Medulla oblongata (tissue), 1 donor: Measurements from ENCODE around the gene SMCO4.

ENCODE experiments used
- DNase-seq: peaks from one replicate; pipeline ENCODE4 v3.0.0-alpha.2; 2015; ENCODE audit errors: extremely low spot score

The SMCO4 gene

DNA sequence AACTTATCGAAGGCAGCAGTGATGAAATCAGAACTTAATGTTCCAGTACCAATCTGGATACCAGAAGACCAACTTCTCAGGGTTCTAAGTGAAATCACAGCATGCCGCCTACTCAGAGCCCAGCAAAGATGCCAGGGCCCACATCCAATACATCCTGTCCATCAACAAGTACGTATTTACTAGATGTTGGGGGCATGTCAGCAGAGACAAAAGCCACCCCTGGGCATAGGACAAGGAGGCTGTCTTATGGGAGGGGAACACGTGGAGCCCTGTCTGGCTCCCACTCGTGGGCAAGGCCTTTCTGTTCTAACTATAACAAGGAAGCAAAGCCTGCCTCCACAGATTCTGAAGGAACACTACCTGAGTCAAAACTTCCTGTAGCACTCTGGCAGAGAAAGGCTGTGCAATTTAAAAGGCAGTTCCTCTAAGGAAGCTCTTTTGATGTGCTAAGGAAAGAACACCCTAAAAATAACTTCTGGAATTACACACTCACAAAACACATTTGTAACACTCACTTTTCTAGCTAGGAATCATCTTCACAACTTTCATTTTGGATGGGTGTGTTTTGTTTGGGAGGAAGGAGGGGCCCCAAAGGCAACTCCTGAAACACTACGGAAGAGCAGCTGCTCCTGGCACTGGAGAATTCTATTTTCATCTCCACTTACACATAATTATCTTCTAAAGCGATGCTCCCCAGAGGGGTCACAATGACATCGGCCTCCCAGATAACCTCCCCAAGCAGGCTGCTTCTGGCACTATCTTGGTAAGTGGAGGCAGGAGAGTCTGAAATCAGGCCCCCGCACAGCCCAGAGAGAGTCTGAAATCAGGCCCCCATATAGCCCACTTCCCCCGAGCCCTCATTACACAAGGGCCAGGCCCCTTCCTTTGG, 14.2 kb downstream of the SMCO4 start:
- no peak for DNase-seq

DNA sequence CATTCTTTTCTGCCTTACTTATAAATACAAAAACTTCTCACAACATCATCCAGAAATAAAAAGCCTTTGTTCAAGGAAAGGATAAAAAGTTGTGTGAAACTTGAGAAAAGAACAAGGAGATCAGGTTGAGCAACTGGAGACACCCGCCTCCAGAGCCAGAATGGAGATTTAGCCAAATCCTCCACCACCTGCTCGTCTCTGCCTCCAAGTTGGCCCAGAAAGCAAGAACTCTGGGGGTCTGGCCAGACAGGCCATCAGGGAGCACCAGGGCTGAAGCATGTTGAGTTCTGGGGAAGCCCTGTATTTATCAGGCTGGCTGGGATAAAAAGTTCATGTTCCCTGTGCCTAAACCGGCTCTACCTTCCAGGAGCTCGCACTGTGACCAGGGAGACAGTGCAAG, 14.9 kb downstream of the SMCO4 start:
- no peak for DNase-seq

DNA sequence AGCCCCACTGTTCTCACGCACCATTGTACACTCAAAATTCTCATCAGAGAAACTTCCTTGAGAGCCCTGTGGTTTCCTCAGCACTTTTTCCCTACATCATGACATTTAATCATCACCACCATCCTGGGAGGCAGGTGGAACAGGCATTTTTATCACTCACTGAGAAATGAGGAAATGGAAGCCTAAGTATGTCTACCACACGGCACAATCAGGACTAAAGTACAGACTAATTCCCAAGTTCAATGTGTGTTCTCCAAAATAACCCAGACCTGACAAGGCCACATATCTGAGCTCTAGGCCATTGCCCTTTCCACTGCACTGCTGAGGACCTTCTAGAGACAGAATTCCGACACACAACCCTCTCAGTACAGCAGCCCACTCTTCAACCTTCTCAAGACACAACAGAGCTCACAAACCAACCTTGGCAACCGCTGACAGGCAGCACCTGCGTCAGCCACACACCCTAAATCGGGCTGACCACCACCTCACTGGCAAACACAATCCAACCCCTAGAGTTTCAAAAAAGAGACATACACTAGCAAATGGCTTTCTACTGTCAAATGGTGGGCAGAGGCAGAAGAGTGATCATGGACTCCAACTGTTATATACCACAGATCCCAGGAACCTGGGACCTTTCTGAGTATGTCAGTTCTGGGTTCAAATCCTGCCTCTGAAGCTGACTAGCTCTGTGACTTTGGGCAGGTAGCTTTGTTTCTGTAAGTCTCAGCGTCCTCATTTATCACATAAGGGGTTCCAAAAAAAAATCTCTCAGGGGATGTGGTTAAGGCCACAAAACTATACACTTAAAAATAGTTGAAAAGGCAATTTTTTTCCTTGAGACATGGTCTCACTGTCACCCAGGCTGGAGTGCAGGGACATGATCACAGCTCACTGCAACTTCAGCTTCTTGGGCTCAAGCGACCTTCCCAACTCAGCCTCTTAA, 16.3 kb downstream of the SMCO4 start:
- DNase-seq = no peak

DNA sequence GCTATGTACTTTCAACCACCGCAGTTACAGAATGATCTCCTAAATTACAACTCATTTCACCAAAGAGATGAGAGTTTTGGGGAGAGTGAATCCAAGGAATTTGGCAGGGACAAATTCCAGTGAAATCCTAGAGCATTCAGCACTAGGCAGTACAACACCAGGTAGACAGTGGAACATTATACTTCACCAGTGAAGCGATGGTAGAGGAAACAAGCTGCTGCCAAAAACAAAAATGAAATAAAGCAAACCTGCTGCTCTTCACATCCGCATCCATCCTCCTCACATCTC, 16.9 kb downstream of the SMCO4 start:
- no peak for DNase-seq

DNA sequence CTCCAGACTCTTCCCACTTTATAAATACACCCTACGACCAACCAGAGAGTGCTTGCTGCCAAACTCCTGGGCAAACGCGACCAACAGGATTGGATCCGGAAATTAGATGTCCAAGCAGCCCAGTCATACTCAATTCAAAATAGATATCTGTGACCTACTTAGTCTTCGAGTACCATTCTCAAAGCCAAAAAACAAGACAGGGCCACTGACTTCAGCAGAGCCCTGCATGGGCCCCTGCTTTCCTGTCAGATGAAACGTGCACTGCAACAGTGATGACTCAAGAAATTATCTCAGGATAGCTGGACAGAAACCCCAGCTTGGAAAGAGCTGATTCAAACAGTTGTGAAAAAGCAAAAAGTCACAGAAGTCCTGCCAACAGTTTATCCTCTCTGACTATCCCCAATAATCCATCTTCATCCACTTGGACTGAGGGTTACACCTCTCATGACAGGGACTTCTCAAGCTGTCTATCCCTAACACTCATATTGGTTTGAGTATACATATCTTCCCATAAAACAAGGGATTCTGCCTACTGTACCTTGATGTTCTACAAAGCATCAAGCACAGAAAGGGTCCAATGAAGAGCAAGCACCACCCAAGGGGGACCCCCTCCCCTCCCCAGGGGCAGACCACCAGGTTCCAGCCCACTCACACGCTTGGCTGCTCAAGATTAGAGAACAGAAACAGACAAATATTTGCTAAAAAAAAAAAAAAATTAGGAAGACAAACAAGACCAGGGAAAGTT, 17.4 kb downstream of the SMCO4 start:
- no peak for DNase-seq

DNA sequence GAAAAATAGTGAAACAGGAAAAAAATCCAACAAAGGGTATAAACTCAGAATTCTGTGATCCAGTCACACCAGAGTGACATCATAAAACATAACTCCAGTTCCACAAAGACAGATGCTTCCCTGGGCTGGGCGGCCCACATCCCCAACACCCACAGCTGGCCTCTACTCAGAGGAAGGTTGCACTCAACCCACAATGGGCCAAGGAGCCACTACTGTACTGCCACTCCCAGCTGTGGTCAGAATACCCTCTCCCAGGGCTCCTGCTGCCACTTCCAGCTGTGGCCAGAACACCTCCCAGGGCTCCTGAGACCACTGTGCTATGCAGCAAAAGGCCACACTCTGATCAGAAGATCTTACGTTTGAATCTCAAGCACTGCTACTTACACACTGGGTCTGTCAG, 18.3 kb downstream of the SMCO4 start:
- DNase-seq = no peak

DNA sequence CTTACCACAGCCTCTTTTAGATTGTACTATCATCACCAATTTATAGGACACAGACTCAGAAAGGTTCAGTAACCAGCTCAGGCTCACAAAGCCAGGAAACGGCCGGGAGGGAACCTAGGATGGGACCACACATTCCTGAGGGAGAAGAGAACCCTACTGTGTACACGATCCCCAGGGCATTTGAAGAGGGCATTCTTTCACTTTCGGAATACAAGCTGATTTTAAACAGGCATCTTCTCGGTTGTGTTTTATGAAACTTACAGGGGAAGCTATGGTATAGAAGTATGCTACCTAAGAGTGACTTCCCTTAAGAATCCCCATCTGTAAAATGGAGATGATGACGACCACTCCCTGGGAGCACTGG, 19.0 kb downstream of the SMCO4 start:
- no peak for DNase-seq

DNA sequence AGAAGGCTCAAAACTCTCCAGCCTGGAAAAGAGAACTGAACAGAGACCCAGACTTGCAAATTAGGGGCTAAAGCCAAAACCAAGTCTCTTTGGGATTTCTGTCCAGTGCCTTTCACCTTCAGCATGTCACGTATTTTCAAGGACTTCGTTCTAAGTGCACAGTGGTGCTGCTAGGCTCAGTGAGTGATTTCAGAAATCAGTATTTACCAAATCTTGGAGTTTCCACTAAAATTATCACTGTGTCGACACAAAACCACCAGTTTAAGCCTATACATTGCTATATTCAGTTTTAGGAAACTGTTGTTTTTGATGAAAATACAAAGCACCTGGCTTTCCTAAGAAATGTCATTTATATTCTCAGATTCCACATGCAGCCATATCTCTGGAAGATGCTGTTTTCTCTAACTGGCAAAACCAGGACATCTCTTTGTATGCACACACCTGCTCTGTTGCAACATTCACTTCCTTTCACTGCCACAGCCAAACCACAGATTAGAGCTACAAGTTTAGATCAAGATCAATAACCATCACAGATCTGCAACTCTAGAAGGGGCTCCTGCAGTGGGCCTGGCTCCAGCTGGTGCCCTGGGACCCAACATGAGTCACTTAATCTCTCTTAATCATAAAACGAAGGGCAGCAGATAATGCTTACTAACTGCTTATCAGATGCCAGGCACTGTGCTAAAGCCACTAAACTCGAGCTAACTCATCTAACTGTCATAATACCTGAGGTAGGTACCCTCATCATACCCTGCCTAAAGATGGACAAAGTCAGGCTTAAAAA, 22.3 kb downstream of the SMCO4 start:
- DNase-seq = no peak

DNA sequence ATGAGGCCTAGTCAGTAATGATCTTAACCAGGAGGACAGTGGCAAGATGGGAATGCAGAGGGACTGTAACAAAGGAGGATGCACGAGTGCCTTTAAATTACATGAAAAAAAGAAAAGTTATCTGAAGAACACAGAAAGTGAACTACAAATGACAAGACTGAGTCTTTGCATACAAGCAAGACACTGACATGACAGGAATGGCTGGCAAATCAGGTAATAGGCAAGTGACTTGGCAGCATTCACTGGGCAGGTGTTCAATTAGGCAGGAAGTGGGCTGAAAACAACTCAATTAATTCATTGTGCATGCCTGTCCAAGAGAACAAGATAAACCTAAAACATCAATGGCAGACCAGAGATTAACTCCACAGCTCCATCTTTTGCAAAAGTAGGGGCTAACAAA, 24.0 kb downstream of the SMCO4 start:
- no peak for DNase-seq

DNA sequence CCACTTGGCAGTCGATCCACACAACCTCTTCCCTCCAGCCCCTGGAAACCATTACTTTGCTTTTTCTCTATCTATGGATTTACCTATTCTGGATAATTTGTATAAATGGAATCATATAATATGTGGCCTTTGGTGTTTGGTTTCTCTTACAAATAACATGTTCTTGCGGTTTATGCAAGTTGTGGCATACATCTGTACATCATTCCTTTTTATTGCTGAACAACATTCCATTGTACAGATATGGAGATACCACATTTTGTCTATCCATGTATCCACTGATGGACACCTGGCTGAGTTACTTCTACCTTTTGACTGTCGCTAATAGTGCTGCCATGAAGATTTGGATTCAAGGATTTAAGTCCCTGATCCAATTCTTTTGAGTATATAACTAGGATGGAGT, 25.1 kb downstream of the SMCO4 start:
- DNase-seq = no peak

DNA sequence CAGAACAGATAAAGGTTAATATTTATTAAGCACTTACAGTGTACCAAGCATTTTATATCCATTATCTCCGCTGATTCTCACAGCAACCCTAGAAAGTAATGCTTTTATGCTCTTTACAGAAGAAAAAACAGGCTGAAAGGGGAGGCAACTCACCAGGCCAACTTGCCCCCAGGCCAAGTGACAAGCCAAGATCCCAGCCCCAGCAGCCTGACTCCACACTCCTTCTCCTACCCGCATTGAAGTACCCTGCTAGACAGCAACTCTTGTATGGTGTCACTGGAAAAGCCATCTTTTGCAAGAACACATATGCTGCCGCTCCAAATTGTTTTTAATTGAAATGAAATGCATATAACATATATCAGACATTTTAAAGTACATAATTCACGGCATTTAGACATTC, 25.6 kb downstream of the SMCO4 start:
- no peak for DNase-seq

DNA sequence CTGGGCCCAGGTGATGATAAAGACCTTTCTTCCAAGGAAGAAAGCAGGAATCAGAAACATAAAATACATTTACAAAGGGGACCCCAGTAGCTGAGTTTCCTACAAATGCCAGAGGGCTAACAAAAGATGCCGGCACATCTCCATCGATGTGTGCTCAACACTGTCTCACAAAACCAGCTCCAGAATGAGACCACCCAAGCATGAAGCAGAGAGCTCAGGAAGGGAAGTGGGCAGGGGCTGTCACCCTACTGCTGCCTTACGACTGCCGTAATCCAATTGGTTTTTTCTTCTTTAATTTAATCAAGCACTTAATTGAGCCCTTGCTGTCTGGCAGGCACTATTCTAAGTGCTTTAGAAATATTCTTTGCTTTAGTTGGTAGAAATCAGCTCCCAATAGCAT, 26.1 kb downstream of the SMCO4 start:
- no peak for DNase-seq

DNA sequence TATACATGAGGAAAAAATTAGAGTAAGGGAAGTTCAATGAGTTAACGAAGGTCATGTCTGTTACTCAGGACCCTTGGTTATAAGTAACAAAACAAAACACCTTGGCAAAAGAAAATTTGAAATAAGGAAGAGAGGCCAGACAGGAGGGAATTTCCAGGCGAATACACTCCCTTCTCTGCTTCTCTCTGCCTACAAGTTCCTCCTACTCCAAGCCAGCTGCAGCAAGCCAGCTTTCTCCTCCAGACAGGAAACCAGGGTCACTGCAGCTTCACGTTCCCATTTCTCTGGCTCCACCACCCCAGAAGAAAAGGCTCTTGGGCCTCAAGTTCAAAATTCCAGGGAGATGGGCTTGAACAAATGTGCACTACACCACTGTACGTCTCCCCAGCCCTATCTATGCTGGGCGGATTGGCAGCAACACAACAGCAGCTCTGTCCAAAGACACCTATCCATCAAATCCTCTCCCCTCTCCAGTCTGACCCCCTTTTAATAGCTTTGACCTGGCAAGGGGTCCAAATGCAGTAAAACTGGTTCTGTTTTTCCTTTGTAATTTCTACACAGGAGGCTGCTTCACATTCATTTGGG, 27.7 kb downstream of the SMCO4 start:
- no peak for DNase-seq

DNA sequence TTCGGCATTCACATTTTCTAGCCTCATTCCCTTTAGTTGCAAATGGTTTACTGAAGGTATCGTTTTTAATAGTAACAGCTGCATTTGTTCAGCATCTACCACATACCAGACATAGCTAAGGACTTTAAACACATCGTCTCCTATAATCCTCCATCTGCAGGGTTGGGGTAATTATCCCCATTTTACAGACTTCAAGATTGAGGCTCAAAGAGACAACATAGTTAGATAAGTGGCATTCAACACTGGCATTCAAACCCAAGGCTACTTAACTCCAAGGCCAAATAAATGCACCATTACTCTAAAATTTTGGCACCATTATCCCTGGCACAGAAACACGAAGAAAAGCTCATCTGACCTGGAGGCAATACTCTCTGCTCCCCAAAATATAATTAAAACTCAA, 28.5 kb downstream of the SMCO4 start:
- DNase-seq = no peak

DNA sequence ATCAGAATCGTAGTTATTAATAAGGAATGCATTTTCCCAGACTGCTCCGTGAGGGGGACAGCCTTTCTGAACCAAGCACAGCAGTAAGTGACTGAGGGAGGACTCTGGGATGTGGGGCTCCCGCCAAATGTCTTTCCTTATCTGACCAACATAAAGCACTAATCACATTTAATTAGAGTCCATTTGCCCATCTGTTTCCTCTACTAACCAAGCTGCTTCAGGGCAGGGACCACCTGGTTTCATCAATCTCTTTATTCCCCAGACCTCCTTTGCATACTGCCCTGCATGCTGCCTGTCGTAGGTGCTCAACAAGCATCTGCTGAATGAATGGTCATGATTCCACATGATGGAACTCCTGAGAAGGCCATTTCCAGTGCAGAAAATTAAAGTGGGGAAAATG, 29.4 kb downstream of the SMCO4 start:
- no peak for DNase-seq

DNA sequence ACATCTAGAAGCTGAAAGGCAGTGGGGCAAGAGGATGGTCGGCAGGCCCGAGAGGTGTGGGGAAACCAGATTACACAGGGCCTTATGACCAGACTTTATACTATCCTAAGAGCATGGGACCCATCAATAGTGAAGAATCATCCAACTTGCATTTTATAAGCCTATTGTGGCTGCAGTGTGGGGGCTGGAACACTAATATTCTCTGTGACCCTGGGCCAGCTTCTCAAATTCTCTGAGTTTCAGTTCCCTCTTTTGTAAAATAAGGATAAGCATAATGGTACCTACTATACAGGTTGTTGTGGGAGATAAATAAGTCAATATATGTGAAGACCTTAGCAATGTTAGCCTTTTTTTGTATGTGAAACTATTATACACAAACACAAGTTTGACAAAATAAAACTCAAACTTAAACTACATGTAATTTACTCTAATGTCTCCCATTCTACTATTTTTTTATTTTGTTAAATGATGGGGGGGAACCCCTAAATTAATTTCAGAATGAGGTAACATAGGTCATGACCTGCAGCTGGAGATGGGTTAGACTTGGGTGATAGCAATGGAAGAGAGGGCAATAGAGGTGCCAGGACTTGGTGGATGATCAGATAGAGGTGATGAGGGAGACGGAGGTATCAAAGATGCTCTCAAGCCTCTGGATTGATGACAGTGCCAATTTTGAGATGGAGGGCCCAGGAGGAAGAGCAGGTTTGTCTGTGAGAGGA, 30.1 kb downstream of the SMCO4 start:
- DNase-seq = no peak

DNA sequence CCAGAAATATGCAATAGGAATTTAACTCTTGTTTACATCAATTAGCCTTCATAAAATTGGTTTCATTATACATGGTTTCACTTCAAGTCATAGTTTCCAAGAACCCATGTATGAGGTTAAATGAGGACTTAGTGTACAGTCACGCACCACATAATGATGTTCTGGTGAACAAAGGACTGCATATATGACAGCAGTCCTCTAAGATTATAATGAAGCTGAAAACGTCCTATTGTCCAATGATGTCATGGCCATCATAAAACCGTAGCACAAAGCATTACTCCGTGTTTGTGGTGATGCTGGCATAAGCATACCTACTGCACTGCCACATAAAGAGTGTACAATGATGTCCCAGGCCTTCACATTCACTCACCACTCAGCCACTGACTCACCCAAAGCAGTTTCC, 31.1 kb downstream of the SMCO4 start:
- no peak for DNase-seq

DNA sequence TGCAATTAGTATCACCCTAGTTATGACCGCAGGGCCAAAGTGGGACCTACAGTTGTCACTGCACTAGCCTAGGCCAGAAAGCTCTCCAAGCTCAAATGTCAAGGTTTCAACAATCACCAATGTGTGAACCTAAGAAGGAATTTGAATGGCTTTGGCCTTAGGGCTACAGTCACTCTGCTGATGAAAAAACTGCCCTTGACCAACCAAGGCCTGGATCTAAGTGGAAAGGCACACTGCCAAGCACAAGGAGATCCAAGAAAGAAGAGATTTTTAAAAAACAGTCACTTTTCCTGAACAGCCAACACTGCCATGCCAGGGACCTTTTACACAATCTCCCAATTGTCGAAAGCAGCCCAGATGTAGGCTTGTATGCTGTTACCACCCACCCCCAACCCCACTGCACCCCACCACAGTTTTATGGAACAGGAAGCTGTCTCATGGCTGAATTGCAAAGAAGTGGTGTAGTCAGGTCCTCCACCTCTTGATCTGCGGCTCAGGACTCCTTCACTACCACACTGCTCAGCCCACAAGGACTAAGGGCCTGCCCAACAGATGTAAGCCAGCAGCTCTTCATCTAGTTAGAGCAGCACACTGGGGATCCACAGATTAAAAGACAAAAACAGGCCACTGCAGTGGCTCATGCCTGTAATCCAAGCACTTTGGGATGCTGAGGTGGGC, 32.9 kb downstream of the SMCO4 start:
- no peak for DNase-seq

DNA sequence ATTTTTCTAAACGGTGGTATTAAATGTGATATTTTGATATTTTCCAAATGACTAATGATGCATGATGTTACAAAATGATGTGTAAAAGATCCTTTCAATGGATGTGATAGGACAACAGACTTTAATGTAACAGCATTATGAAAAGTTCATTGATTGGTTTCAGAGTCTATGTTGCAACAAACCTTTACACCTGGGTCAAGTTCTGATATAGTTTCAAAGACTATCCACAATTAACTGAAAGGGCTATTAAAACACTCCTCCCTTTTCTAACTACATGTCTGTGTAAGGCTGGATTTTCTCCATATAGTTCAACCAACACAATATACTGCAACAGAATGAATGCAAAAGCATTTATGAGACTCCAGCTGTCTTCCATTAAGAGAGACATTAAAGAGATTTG, 35.7 kb downstream of the SMCO4 start:
- no peak for DNase-seq

DNA sequence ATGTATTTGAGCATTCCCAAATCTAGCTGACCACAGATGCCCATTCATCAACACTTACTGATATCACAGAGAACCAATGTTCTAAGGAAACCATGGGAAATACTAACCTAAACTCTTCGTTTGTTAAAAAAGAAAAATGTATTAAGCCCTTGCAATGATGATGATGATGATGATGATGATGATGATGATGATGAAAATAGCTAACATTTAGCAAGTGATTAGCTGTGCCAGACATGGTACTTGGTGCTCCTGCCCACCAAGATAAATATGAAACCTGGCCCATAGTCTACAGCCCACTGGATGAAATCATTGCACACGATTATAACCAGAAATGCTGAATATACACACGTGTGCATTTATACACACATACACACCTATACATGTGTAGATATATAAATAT, 37.5 kb downstream of the SMCO4 start:
- DNase-seq = no peak
